ENCODE data around the gene RPS17. TPM values are rescaled to one million over a fixed set of nuclear protein-coding genes. Genes with fewer than 3 reads are reported as not detected.

The RPS17 gene
- total and polyA plus RNA-seq, 10 of the 15 experiments (the other 5 are each of a cell fraction or from before 2014, with no cell fraction given), result 1,223 to 7,871 (median 3,879) TPM

GRCh38 chr15:82544431-82544830 is 4.2 kb upstream of the RPS17 start:
- no peak overlapping the region for H3K9ac ChIP-seq (ENCODE audit: control insufficient read depth, insufficient read depth, low read length)
- no peaks in the 10 kb centered on the region for H3K9me3 ChIP-seq (replicated peaks; ENCODE audit: control insufficient read depth, insufficient read depth, low read length)
- 73% methylated on average over 9 of the region's 9 CpGs for WGBS (ENCODE audit: insufficient coverage, insufficient replicate concordance, low lambda C conversion rate, missing lambda C conversion rate)
- ChIA-PET RAD21 (ENCODE audit: unreplicated experiment) (no interaction called here), SMC1A (ENCODE audit: uncharacterized antibody, unreplicated experiment) (no interaction called here), POLR2A (no interaction called here), CTCF (no interaction called here)
- in situ Hi-C loops (cut with MboI) (loop anchor here (10.0 kb wide), 5 partner anchors 190 to 1250 kb away; partner anchors contain the start of genes FSD2 and WHAMM), intact Hi-C loops (cut with micrococcal nuclease; ENCODE audit: unreplicated experiment) (loop anchor here (5.0 kb wide), 1 partner anchor 523 kb away; the partner anchor contains the start of gene BTBD1)
- no peak overlapping the region for H3K27ac ChIP-seq (ENCODE audit: control insufficient read depth, insufficient read depth)
- H3K79me2 ChIP-seq (ENCODE audit: control insufficient read depth, insufficient read depth, low read length), result peaks cover 16% of the 10 kb centered on the region
- no peak overlapping the region for H3K4me3 ChIP-seq
- no peaks in the 10 kb centered on the region for H4K20me1 ChIP-seq (ENCODE audit: control insufficient read depth, insufficient read depth)
- H2AFZ ChIP-seq (ENCODE audit: control insufficient read depth, low read depth, low read length), result no peak overlapping the region
- H3K4me2 ChIP-seq (ENCODE audit: control insufficient read depth, insufficient read depth), result no peak overlapping the region
- FAIRE-seq, result no peak
- DNase-seq (ENCODE audit: low read depth, low spot score), result no peak
- H3K4me1 ChIP-seq (ENCODE audit: control insufficient read depth, insufficient read depth, low read length), result 0 out of 2 replicates have a peak, but pooled peaks cover 3% of the 10 kb centered on the region
- TF ChIP-seq RELB (IDR thresholded peaks at IDR 0.05; ENCODE audit: low read depth) (no peak), PML (IDR thresholded peaks at IDR 0.05; ENCODE audit: low read length) (no peak), PAX8 (IDR thresholded peaks at IDR 0.05) (no peak), FOXK2 (IDR thresholded peaks at IDR 0.05) (no peak), ZNF207 (IDR thresholded peaks at IDR 0.05; ENCODE audit: borderline replicate concordance) (no peak), ZZZ3 (IDR thresholded peaks at IDR 0.05; ENCODE audit: control insufficient read depth, insufficient read length, low read depth) (no peak), RB1 (IDR thresholded peaks at IDR 0.05; ENCODE audit: borderline replicate concordance) (no peak), USF1 (IDR thresholded peaks at IDR 0.05; ENCODE audit: borderline replicate concordance, extremely low read length, insufficient read depth, low read depth, low read length) (no peak), TCF3 (IDR thresholded peaks at IDR 0.05; ENCODE audit: borderline replicate concordance, insufficient read depth, low read depth, low read length) (no peak), RFX5 (IDR thresholded peaks at IDR 0.05; ENCODE audit: low read depth, low read length) (no peak), SUPT20H (IDR thresholded peaks at IDR 0.05; ENCODE audit: borderline replicate concordance, control insufficient read depth, low read depth, low read length) (no peak), CTCF (IDR thresholded peaks at IDR 0.05 in 2 of 3, conservative IDR thresholded peaks at IDR 0.05 in 1 of 3; ENCODE audit: control insufficient read depth in 2 of 3, extremely low read depth in 1 of 3, insufficient read depth in 1 of 3, low read depth in 3 of 3, low read length in 3 of 3) (no peak), ZNF24 (IDR thresholded peaks at IDR 0.05) (no peak), E2F8 (IDR thresholded peaks at IDR 0.05; ENCODE audit: low read depth, partially characterized antibody) (no peak)
- no peak for ATAC-seq
- no peaks in the 10 kb centered on the region for H3K36me3 ChIP-seq (ENCODE audit: control insufficient read depth in 2 of 2, insufficient read depth in 2 of 2, low read length in 1 of 2)
- BruUV-seq (replicated peaks), result no TSS peak
- H3K27me3 ChIP-seq (replicated peaks in 1 of 2; ENCODE audit: control insufficient read depth in 2 of 2, insufficient read depth in 2 of 2, low read length in 1 of 2), result no peaks in the 10 kb centered on the region
